SJCRH30 (cell line): Measurements from ENCODE around the gene IRF4. TPM values are rescaled to one million over a fixed set of nuclear protein-coding genes. Genes with fewer than 3 reads are reported as not detected.

ENCODE experiments used
- DNase-seq, 2 experiments: peaks; one replicate each; pipeline ENCODE4 v3.0.0-alpha.2; 2015 to 2020
- H3K27ac ChIP-seq: fragments of 250-450 bp; sonication (Bioruptor Pico); 2 replicates; pipeline ENCODE4 v1.5.1; 2020; ENCODE audit warnings: mild to moderate bottlenecking, moderate library complexity
- H3K27me3 ChIP-seq: fragments of 250-450 bp; sonication (Bioruptor Pico); 2 replicates; pipeline ENCODE4 v1.5.1; 2020; ENCODE audit warnings: mild to moderate bottlenecking, moderate library complexity
- H3K36me3 ChIP-seq: fragments of 250-450 bp; sonication (Bioruptor Pico); 2 replicates; pipeline ENCODE4 v1.5.1; 2020; ENCODE audit warnings: mild to moderate bottlenecking, moderate library complexity
- H3K4me1 ChIP-seq: fragments of 250-450 bp; sonication (Bioruptor Pico); 2 replicates; pipeline ENCODE4 v1.5.1; 2020; ENCODE audit warnings: mild to moderate bottlenecking, moderate library complexity
- H3K4me3 ChIP-seq: fragments of 250-450 bp; sonication (Bioruptor Pico); 2 replicates; pipeline ENCODE4 v1.5.1; 2020; ENCODE audit warnings: mild to moderate bottlenecking, moderate library complexity
- H3K9me3 ChIP-seq: fragments of 250-450 bp; sonication (Bioruptor Pico); replicated peaks from 2 replicates; pipeline ENCODE4 v1.5.1; 2020; ENCODE audit warnings: mild to moderate bottlenecking, moderate library complexity
- total RNA-seq: library from RNA; depleted of rRNA; stranded (reverse); fragments of >200 nt; shearing (Covaris generic); gene quantifications from 2 replicates; pipeline ENCODE4 v1.2.3, GENCODE V29; 2014; rRNA removed

IRF4 gene
- total RNA-seq, 1 experiment from 2014 or later: not detected

DNA sequence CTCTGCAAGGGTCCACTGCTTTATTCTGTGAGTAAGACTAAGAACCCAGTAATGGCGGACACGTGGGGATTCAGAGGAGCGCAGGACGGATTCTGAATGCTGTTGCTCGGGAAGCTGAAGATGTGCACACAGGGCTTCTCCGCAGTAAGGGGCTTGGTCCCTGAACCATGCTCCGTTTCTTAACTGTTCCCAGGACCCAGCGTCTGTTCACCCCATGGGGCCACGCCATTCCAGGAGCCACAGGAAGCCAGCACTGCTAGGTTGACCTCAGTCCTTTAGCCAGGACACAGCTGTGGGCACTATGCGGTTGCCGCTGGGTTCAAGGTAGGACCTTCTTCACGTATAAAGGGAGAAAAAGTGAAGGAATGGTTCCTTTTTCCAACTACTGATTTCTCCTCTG is 59.8 kb downstream of the IRF4 start:
- Histone ChIP-seq H3K4me3 (no peak overlapping the region), H3K36me3 (no peaks in the 10 kb centered on the region), H3K9me3 (no peaks in the 10 kb centered on the region), H3K27ac (no peak overlapping the region), H3K27me3 (no peaks in the 10 kb centered on the region), H3K4me1 (no peaks in the 10 kb centered on the region)
- no peak for DNase-seq

DNA sequence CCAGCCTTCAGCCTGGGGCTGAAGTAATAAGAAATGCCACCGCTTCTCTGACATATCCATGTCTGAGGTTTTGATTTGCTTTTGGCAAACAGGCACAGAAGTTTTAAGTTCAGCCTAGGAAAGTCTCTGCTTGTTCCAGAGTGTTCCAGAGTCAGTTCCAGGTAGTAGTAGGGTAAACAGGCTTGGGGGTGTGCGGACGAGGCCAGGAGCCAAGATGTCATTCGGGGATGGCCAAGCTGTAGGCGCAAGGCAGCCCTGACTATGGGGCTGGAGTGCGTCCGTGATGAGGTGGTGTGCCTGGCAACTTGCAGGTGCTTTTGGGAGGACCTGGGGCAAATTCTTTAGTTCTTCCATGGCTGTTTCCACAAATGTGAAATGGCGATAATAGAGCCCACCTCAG is 60.3 kb downstream of the IRF4 start:
- Histone ChIP-seq H3K27me3 (no peaks in the 10 kb centered on the region), H3K36me3 (no peaks in the 10 kb centered on the region), H3K27ac (no peak overlapping the region), H3K4me3 (no peak overlapping the region), H3K4me1 (no peaks in the 10 kb centered on the region), H3K9me3 (no peaks in the 10 kb centered on the region)
- no peak for DNase-seq

DNA sequence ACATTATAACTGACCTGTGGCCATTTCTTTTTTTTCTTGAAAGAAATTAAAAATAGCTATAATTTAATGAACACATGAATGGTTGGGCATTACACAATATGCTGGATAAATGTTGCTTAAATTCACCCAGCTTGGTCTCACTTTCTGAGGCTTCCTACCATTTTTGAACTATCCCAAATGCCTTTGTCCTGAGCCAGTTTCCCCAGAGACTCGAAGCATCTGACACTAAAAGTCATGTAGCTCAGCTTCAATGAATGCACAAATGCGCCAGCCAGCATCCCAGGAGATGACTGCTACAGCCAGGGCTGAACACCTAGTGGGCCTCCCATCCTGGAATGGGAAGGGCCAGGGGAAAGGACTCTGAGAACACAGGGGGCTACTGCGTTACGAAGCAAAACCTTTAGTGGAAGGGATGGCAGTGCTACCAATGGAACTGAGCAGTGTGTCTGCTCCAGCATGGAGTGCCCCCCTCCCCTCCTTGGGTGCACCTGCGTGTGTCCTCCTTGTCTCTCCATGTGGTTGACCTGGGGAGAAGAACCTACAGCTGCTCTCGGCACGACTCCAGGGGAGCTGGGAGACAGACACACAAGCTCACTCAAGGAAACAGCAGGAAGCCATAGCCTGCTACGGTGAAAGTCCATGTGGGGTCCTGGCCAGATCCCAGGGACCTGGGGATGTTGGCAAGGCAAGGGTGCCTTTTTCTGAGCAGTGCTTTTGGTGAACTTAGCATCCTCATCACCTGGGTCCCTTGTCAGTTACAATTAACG is 60.9 kb downstream of the IRF4 start:
- no peak for DNase-seq
- no peaks in the 10 kb centered on the region for H3K9me3 ChIP-seq
- no peak overlapping the region for H3K4me3 ChIP-seq
- no peaks in the 10 kb centered on the region for H3K4me1 ChIP-seq
- no peak overlapping the region for H3K27ac ChIP-seq
- H3K36me3 ChIP-seq: no peaks in the 10 kb centered on the region
- no peaks in the 10 kb centered on the region for H3K27me3 ChIP-seq

DNA sequence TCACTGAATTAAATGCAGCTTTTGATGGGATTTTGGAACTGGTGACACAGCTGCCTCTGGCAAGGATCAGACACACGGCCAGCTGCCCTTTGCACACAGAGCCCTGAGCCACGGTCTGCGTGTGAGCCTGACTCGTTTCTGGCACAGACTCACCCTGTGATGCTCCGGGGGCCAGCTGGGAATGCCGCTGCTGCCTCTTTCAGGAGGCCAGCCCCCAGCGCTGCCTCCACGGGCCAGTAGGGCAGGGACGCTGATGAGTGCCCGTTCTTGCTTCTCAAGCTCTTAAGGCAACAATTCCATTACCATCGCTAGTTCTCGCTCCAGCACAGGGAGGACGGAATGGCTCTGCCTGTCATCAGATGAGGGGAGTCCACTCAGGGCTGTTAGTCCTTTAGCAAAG is 61.6 kb downstream of the IRF4 start:
- Histone ChIP-seq H3K27me3 (no peaks in the 10 kb centered on the region), H3K27ac (no peak overlapping the region), H3K36me3 (no peaks in the 10 kb centered on the region), H3K4me1 (no peaks in the 10 kb centered on the region), H3K4me3 (no peak overlapping the region), H3K9me3 (no peaks in the 10 kb centered on the region)
- DNase-seq: peak; percentile 24 to 27

DNA sequence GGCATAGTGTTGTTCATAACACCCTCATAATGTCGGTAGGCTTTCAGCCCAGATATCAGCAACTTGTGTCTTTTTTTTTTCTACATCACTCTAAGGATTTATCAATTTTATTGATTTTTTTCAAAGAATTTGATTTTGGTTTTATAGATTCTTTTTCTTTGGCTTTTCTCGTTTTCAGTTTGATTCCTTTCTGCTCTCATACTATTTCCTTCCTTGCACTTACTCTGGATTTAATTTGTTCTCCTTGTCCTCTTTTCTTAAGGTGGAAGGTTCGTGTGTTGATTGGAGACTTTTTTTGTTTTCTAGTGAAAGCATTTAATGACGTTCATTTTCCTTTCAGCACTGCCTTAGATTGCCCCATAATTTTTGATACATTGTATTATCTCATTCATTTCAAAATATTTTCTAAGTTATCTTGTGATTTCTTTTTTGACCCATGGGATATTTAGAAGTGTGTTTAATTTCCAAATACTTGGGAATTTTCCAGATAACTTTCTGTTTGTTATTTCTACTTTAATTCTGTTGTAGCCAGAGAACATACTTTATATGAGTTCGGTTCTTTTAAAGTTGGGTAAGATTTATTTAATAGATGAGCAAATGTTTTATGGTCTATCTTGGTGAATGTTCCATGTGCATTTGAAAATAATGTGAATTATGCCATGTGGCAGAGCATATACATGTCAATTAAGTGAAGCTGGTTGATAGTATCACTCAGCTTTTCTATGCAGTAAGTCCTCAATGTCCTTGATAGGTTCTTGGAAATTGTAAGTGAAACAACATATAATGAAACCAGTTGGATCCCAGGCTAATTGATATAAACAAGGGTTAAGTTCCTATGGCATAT is 62.8 kb downstream of the IRF4 start:
- DNase-seq: no peak
- Histone ChIP-seq H3K36me3 (no peaks in the 10 kb centered on the region), H3K9me3 (no peaks in the 10 kb centered on the region), H3K27ac (no peak overlapping the region), H3K27me3 (no peaks in the 10 kb centered on the region), H3K4me3 (no peak overlapping the region), H3K4me1 (no peaks in the 10 kb centered on the region)

DNA sequence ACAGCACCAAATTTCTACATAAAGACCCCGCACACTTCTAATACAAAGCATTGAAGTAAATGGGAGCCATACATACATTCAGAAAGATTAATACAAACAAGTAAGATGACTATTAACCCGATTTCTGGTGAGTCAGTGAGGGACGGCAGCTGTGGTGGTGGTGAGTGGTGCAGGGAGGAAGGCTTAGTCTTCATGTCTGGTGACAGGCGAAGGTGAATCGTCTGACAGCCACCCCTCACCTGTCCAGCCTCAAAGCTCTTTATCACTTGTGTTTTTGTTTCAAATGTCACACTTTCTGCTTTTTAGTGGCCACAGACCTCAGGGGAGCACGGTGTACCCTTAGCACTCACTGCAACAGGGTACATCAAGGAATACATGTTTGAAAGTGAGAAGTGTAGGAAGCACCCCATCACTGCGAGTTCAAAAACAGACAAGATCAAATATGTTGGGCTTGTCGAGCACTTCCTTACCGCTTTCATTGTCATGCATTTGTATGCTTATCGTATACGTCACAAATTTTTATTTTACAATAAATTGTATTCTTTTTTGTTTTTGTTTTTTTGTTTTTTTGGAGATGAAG is 63.5 kb downstream of the IRF4 start:
- H3K27ac ChIP-seq: no peak overlapping the region
- no peak overlapping the region for H3K4me3 ChIP-seq
- no peaks in the 10 kb centered on the region for H3K36me3 ChIP-seq
- no peaks in the 10 kb centered on the region for H3K27me3 ChIP-seq
- no peak for DNase-seq
- no peaks in the 10 kb centered on the region for H3K4me1 ChIP-seq
- no peaks in the 10 kb centered on the region for H3K9me3 ChIP-seq

DNA sequence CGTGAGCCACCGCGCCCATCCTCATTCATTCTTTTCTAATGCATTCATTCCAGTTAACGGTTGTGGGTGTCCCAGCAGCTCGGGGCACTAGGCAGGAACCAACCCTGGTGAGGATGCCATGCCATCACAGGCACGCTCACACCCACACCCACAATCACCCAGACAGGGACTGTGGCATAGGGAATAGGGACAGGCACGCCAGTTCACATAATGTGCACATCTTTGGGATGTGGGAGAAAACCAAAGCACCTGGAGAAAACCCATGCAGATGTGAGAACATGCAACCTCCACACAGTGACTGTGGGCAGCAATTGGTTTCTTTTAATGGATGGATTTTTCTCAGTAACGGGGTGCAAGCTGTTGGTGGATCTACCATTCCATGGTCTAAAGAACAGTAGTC is 64.3 kb downstream of the IRF4 start:
- Histone ChIP-seq H3K27me3 (no peaks in the 10 kb centered on the region), H3K9me3 (no peaks in the 10 kb centered on the region), H3K36me3 (no peaks in the 10 kb centered on the region), H3K4me1 (no peaks in the 10 kb centered on the region), H3K4me3 (no peak overlapping the region), H3K27ac (no peak overlapping the region)
- no peak for DNase-seq

DNA sequence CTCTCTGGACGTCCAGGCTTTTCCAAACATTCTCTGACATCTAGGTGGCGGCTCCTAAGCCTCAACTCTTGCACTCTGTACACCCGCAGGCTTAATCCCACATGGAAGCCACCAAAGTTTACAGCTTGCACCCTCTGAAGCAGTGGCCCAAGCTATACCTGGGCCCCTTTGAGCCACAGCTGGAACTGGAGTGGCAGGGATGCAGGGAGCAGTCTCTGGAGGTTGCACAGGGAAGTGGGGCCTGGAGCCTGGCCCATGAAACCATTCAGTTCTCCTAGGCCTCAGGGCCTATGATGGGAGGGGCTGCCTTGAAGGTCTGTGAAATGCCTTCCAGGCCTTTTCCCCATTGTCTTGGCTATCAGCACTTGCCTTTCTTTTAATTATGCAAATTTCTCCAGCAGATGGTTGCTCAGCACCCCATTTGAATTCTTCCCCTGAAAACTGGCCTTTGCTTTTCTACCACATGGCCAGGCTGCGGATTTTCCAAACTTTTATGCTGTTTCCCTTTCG is 64.9 kb downstream of the IRF4 start:
- Histone ChIP-seq H3K9me3 (no peaks in the 10 kb centered on the region), H3K27ac (no peak overlapping the region), H3K27me3 (no peaks in the 10 kb centered on the region), H3K36me3 (no peaks in the 10 kb centered on the region), H3K4me1 (no peaks in the 10 kb centered on the region), H3K4me3 (no peak overlapping the region)
- no peak for DNase-seq

DNA sequence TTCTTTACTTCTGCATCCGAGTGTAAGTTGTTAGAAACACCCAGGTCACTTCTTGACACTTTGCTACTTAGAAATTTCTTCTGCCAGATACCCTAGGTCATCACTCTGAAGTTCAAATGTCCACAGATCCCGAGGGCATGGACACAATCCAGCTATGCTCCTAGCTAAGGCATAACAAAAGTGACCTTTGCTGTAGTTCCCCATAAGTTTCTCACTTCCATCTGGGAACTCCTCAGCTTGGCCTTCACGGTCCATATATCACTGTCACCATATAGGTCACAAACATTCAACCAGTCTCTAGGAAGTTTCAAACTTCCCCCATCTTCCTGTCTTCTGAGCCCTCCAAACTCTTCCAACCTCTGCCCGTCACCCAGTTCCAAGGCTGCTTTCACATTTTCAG is 65.3 kb downstream of the IRF4 start:
- Histone ChIP-seq H3K9me3 (no peaks in the 10 kb centered on the region), H3K36me3 (no peaks in the 10 kb centered on the region), H3K27ac (no peak overlapping the region), H3K27me3 (no peaks in the 10 kb centered on the region), H3K4me1 (no peaks in the 10 kb centered on the region), H3K4me3 (no peak overlapping the region)
- no peak for DNase-seq

Other genes with a start within 250 kb of the IRF4 start
- 14.3 and 15.5 TPM in 2 replicates for gene DUSP22, start 99.3 kb upstream of the IRF4 start, total RNA-seq